CMK (cell line): ENCODE measurements around the gene CLASP1.
A peak's percentile ranks its signal among the peaks of the same experiment; 100 is the strongest.
"Not testable (repeated sequence)": the region's sequence is repeated elsewhere in the genome, so short reads cannot be mapped to it uniquely, and the experiment has no call there.

ENCODE experiments used
- DNase-seq: peaks from one replicate; pipeline ENCODE4 v3.0.0-alpha.2; 2010; ENCODE audit warnings: low read depth

CLASP1 gene

DNA sequence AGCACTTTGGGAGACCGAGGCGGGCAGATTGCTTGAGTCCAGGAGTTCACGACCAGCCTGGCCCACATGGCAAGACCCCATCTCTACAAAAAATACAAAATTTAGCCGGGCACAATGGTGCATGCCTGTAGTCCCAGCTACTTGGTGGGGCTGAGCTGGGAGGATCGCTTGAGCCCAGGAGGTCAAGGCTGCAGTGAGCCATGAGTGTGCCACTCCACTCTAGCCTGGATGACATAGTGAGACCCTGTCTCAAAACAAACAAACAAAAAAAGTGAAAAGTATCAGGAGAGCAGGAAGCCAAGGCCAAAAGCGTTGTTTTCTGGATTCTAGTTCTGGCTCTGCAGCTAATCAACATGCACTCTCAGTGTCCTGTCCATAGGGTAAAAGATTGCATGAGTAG is 10.7 kb upstream of the CLASP1 start:
- no peak for DNase-seq

DNA sequence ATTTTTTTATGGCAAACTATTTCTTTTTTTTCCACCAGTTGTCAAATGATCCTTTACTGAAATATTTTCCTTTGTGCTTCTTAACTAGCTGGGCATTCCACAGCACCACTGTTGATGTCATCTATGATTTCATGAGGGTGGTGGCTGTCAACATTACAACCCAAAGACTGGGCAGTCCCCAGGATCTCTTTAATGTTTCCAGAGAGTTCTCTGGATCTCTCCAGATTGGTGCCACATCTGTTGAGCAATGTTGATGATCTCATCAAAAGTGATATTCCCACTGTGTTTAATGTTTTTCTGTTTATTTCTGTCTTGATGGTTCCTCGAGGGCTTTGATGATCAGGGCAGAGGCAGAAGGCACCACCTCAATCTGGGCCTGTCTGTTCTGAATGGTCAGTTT is 9.1 kb upstream of the CLASP1 start:
- not testable (repeated sequence) for DNase-seq

DNA sequence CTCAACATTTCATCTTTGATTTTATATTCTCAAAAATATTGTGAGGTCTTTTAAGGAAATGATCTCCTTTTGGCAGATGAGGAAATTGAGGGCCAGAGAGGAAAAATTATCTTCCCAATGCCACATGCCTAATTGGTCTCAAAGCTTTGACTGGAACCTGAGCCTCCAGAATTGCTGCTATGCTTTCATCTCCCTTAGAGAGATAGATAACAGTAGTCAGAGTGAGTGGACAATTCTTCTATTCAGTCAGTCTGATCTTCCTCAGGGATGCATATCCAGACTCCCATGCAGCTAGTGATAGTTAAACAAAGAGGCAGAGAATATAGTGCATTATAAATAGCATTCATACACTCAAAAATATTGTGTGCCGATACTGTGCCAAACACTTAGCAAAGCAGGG is 3.8 kb upstream of the CLASP1 start:
- DNase-seq: no peak

DNA sequence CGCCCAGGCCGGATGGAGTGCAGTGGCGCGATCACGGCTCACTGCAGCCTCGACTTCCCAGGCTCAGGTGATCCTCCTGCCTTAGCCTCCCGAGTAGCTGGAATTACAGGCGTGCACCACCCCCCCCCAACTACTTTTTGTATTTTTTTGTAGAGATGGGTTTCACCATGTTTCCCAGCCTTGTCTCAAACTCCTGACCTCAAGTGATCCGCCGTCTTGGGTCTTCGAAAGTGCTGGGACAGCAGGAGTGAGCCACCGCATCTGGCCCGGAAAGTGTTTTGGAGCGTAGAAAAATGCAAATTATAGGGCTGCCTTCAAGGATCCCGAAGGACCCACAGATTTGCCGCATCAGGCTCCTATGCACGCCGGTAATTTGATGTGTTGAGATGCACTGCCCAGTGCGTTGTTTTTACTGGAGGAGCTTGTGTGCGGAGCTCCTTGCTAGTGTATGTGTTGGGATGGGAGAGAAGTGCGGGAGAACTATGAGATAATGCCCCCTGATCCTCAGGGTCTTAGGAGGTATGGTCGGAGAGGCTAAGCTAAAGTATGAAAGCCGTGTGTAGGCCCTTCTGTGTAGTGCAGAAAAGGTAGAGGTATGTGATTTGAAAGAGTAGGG is 1.2 kb upstream of the CLASP1 start:
- DNase-seq: no peak

DNA sequence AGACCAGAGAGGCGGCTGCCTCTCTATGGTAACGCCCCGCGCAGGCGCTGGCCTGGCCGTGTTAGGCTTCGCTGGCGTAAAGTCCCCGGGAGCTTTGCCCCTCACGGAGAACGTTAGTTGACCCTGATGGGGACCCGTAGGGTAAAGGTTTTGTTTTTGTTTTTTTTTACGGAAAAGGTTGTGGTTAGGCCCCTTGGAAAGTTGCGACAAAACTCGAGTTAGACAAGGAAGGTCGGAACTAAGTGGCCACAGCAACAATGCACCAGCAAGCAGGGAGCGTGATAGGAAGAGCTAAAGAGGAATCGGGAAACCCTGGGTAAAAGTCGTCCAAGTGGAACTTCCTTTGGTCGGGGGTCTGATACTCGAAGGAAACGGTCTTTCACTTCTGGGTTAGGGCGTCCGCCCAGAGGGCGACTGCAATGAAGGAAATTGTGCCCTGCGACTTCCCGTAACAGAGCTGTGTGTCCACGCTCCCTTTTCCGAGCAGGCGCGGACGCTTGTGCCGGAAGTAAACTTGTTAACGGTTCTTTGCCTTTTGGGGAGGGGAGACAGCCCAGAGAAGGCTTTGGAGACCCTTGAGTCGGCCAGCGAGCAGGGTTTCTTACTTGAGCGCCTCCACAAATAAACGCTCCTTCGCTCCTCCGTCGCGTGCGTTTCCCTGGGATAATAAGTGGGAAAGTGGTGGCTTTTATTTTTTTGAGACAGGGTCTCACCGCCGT is 493 bp upstream of the CLASP1 start:
- peak; percentile 93 for DNase-seq

DNA sequence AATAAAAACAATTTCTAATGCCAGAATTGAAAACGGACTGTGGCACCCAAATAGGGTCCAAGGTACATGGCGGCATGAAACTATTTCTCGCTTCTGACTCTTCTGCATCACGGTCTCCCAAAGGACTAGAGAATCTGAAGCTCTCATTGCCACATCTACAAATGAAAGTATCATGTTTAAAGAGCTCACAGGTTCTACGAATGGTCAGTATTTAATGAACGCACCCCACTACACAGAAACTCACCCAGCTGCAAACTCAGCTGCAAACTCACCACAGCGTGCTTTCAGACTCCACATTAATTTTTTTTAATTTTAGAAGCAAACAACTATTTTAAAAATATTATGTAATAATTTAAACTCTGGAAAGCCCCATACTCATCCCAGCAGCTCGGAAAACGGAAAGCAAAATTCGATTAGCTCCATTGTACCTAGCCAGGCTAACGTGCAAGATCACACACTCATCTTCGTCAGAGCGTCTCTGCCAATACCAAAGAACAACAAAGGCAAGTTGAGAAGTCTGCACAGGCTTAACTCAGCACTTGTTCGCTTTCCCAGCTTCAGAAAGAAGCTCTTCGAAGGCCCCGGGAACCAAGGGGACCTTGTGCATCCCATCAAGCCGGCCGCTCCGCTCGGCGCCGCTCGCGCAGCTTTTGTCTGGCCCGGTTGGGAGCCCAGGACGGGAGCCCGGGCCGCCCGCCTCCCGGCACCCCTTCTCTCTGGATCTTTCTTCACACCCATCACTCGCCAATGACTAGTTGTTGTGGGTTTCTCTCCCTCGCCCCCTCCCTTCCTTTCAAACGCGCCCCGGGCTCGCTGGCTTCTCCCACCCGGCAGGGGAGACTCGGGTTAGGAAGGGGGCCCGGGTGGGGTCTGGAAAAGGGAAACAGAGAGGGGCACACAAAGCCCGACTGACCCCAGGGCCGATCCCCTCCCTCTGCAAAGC is 785 bp downstream of the CLASP1 start:
- DNase-seq: no peak

DNA sequence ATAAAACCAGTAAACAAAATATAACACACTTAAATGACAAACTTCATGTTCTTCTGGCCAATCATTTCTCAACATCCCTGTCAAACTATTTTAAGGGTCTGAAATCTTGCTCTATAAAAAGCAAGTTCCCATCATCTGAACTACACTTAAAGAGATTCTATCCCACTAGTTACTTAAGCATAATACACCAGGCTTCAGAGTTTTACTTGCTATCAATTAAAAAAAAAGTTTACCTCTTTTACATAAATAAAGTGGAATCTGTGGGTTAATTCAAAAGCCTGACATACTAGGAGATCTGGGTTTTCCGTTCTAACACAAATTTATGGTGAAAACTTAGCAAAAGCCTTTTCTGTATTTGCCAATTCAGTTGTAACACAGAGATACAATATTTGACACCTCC is 1.9 kb downstream of the CLASP1 start:
- no peak for DNase-seq

DNA sequence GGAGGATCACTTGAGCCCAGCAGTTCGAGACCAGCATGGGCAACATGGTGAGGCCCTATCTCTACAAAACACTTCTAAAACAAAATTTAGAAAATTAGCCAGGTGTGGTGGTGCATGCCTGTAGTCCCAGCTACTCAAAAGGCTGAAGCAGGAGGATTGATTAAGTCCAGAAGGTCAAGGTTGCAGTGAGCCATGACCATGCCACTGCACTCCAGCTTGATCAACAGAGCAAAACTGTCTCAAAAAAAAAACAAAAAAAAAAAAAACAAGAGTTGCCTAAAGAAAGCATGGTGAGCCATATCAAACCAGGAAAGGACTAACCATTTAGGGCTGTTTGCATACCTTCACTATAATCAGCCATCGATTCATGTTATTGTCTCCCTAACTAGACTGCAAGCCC is 4.5 kb downstream of the CLASP1 start:
- DNase-seq: no peak

DNA sequence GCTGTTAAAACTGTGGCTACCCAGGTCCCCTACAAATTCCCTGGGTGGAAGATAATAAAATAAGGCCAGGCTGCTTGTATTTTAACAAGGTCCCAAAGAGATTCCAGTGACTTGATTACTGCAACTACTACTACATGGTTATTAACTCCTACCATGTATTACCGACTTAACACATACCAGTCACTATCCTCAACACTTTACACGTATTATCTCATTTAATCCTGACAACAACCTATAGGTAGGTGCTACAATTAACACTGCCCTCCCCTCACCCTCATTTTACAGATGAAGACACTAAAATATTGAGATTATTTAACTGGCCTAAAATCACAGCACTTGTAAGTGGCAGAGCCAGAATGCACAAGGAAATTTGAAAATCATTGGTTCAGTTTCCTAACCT is 5.4 kb downstream of the CLASP1 start:
- DNase-seq: no peak

DNA sequence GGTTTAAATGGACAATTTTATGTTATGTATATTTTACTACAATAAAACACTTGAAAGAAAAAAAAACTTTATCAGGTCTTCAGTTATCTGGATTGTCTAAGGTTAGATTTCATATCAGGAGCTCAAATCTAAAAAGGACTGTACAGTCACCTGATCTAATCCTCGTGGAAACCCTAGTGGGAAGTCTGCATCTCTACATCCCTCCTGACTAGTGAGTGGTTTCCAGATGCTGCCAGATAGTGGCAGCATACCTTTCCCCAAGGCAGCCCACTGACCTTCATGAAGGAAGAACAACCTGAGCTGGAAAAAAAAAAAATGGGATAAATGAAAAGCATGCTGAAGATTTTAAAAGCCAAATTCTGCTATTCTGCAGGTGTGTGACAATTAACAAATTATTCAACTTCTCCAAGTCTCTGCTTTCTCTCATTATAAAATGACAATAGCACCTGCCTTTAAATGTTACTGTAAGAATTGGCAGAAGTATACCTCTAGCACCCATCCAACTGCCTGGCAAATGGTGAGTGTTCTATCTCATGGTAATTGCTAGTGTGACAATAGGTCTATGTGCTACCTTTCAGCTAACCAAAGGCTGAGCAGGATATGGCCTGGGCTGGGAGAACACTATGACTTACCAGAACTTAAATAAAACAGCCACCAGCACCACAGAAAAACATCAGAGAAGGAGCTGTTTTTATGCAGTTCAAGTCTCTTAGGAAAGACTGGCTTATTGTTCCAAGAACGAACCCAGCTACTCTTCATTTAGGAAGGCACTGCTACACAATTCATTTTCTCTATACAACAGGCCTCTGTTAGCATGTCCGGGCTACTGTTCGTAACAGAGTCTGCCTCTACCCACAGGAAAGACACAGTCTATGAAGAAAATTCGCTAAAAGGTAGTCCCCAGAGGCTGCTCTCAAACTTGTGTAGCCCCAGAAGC is 8.6 kb downstream of the CLASP1 start:
- DNase-seq: no peak

DNA sequence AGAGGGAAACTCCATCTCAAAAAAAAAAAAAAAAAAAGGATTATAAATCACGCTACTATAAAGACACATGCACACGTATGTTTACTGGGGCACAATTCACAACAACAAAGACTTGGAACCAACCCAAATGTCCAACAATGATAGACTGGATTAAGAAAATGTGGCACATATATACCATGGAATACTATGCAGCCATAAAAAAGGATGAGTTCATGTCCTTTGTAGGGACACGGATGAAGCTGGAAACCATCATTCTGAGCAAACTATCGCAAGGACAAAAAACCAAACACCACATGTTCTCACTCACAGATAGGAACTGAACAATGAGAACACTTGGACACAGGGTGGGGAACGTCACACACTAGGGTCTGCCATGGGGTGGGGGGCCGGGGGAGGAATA is 9.4 kb downstream of the CLASP1 start:
- not testable (repeated sequence) for DNase-seq

DNA sequence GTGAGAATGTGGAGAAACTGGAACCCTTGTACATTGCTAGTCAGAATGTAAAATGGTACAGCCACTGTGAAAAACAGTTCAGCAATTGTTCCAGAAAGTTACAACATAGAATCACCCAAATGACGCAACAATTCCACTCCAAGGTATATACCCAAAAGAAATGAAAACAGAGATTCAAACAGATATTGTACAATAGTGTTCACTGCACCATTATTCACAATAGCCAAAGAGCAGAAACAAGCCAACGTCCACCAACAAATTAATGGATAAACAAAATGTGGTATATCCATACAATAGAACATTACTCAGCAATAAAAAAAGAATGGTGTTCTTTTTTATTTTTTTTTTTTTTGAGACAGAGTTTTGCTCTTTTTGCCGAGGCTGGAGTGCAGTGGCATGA is 10.9 kb downstream of the CLASP1 start:
- no peak for DNase-seq

DNA sequence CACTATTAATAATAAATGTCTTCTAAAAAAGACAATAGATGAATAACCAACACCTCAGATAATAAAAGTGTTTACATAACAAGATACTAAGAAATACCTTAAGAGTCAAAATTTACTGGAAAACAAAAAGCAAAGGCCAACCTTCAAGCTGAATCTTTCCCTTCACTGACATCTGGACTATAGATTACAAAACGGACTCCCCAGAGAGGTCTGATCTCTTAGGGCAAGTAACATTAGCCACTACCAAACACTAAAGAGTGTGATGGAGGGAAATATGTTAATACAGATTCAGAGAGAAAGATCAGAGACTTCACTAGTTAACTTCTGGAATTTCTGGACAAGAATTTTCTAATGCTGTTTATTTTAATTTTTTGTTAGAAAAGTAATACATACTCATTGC is 13.9 kb downstream of the CLASP1 start:
- DNase-seq: no peak

DNA sequence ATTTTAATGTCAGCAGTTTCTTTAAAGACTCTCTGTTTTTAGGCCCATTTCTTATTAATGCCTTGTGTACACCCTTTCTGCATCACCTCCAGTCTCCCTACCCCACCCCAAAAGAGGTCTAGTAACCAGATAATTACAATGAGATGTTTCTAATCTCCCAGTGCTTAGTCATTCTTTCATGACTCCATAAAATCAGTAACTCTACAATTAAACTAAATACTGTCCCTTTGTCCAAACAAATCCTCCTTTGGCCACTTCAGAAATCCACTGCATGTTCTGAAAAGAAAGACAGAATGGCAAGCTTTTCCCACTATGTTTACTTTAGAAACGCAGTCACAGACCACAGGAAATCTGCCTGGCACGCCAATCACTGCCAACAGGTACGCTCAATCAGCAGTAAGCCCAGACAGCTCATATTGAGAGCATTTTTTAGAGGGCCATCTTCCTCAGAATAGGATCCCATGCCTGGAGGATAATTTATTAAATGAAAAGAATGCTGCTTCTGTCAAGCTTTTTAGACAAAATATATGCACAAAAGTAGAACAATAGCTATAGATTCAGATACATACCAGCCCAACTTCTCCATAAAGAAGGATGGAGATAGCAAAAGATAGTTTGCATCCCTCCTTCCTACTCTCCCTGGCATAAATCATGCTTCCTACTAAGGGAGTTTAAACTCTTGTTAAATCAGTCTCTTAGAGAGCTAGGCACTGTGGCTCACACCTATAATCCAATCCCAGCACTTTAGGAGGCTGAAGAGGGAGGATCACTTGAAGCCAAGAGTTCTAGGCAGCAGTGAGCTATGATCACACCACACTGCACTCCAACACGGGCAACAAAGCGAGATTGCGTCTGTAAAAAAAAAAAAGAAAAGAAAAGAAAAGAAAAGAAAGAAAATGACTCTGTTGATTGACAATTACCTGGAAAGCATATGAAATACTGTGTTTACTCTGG is 14.6 kb downstream of the CLASP1 start:
- DNase-seq: no peak

DNA sequence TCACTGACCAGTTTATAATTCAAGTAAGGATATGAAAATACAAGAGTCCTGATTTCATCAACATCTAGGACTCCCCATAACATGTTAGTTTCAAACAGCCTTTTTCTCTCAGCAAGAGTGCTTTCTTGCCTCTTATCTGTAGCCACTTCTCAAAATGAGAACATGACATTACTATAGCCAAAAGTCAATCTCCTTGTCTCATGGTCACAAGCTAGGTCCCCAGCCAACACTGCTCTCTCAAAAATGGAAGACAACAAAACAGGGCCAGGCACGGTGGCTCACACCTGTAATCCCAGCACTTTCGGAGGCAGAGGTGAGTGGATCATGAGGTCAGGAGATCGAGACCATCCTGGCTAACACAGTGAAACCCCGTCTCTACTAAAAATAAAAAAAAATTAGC is 15.8 kb downstream of the CLASP1 start:
- DNase-seq: no peak

DNA sequence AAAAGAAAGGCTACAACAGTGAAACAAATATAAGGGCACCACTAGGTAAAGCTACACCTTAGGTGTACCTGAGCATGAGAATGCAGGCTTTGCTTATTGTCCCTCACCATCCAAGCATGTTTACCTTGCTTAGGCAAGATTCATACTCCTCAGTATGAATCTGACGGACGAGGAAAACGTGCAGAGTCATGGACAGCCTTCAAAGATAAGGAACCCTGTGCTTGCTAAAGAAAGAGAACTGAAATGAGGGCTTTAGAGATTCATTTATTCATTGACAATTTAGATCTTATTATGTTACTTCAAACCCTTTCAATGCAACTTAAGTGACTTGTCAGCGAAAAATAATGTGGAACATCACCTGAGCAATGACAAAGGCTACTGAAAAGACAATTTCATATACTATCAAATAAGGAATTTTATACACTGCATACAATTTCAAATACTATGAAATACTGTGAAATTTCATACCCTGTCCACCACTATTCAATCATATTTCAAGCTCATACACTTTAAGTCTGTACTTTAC is 21.7 kb downstream of the CLASP1 start:
- DNase-seq: no peak

DNA sequence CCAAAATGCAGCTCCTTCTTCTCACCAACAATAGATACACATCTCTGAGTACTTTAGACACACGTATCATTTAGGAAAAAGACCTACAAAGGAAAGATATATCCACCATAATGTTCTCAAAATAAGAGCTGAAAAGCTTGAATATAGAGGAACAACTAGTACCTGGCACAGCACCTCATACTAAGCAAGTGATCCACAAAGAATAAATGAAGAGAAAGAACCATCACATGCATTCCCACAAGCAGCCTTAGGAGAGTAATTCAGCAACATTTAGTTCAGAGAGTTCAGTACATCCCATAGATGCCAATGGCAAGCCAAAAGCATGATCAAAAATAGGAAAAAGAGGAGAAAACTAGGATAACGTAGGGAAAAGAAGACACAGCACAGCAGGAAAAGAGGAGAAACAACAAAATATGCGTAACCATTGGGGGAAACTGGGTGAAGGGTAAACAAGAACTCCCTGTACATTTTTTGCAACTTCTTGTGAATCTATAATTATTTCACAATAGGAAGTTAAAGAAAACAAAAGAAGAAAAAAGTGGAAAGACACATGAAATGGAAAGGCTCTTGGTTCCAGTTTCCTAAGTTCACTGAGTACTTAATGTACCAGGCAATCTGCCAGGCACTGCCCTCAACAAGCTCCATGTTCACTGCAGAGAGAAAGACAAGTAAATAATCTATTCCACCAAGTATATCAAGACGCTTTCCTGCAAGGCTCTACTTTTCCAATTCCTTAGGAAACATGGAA is 22.3 kb downstream of the CLASP1 start:
- no peak for DNase-seq

DNA sequence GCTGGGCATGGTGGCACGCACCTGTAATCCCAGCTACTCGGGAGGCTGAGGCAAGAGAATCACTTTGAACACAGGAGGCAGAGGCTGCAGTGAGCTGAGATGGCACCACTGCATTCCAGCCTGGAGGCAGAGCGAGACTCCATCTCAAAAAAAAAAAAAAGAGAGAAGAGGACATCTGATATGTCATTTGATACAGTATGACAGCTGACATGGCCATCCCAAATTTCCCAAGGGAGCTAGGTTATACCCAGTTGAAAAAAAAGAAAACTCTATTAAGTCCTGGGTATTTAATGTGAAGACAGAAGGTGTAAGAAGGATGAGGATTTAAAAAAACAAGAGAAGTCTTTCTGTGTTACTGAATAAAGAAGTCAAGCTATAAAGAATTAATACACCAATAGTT is 23.3 kb downstream of the CLASP1 start:
- DNase-seq: no peak

DNA sequence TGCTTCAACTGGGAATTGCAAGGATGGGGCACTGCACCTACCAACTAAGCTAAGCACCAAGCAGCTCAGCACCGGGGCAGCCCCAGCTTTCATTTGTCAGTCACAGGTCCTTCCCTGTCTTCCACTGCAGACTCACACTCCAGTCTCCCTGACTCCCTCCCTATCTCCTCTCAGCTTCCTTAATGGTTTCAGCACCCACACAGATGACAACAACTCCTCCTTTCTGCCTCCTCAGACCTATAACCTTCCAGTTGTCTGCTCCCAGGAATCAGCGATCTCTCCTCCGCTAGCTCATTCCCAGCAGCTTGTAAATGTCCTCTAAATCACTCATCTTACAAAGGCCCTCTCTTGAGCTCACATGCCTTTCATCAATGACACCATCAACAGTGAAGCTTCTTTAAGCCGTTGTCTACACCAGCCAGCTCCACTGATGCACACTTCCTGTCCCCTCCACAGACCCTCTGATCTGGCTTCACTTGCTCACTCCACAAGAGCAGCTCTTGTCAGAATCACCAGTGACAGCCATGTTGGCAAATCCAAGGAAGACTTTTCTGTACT is 32.1 kb downstream of the CLASP1 start:
- peak; percentile 30 for DNase-seq
